GM10847 (cell line): ENCODE data around the gene RAB6B.

Experiments used
- POLR2A ChIP-seq: IDR thresholded peaks from 2 replicates; pipeline ENCODE4 v1.6.1; 2011; ENCODE audit not compliant: insufficient read length; ENCODE audit errors: extremely low read depth

Gene RAB6B

GRCh38 chr3:133921592-133921991 is 25.9 kb upstream of the RAB6B start:
- no peak for TF ChIP-seq POLR2A

DNA sequence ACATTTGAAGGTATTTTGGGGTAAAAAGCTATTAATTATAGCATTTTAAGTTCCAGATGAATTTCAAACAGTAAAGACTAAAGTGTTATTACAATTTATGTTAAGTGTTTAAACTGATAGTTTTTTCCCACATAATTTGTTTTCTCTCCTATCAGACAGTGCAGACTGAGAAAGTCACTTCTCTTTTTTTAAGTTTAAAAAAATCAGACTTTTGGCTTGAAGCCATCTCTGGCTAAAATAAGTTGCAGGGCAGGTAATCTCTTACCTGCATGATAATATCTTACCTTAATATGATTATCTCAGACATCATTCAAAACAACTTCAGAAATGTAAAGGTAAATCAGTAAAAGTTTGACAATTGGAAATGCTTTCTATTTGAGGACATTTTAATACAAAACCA is 21.5 kb upstream of the RAB6B start:
- TF ChIP-seq POLR2A = no peak

GRCh38 chr3:133915685-133916658 is 20.3 kb upstream of the RAB6B start:
- no peak for TF ChIP-seq POLR2A

DNA sequence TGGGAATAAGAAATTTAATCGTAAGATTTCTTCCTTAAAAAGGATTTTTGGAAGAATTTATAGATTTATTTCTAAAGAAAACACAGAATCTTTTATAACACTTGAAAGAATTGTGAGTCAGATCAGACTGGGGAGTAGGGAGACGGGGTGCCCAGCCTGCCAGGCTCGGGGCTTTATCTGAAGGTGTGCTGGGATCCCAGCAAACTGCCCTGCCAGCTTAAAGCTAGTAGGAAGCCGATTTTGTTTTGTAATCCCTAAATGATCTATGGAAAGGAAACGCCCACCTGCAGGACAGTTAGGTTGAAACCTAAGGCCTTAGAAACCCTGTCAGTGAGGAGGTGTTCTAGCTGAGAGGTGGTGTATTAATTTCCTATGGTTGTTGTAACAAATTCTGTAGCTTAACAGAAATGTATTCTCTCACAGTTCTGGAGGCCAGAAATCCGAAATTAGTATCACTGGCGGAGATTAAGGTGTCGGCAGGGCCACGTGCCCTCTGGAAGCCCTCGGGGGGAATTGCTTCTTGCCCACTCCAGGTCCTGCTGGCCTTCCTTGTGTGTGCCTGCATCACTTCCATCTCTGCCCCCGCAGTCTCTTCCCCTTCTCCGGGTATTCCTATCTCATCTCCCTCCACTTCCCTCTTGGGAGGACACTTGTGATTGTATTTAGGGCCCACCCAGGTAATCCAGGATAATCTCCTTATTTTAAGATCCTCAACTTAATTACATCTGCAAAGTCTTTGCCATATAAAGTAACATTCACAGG is 19.3 kb upstream of the RAB6B start:
- TF ChIP-seq POLR2A = no peak

DNA sequence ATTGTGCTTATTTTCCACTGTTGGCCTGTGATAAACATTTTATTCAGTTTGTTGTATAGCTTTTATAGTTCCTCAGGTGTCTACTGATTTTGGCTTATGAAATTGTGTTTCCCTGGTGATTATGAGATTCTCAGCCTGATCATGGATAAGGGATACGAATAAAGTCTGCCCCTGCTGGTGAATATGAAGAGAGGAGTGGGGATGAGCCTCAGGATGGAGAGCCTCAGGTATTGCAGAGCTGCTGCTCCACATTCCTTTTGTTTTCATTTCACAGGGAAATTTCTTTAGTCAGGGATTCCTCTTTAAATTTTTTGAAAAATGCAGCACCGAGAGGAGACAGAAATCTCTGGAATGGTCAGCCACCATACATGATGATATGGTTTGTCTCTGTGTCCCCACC is 14.7 kb upstream of the RAB6B start:
- no peak for TF ChIP-seq POLR2A

DNA sequence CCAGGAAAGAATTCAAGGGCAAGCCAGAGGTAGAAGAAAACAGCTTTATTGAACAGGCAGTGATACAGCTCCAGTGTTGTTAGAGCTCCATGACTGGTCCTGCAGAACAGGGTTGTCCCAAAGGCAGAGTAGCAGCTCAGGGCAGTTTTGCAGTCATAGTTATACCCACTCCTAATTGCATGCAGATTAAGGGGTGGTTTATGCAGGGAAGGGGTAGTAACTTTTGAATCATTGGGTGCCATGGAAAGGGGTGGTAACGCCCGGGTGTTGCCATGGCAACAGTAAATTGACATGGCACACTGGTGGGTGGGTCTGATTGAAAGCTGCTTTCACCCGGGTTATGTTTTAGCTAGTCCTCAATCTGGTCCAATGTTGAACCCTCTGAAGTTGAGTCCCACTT is 9.7 kb upstream of the RAB6B start:
- no peak for TF ChIP-seq POLR2A

DNA sequence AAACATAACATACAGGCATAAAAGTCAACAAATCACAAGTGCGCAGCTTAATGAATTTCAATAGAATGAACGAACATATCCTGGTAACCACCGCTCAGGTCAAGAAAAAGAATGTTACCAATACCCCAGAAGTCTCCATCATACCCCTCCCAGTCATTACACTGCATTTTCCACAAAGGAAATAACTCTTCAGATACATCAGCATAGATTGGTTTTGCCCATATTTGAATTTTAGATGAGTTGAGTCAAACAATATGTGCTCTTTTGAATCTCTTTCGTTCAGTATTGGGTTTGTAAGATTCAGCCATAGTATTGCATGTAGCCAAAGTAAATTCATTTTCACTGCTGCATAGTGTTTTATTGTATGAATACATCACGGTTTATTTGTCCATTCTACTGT is 6.2 kb upstream of the RAB6B start:
- no peak for TF ChIP-seq POLR2A

GRCh38 chr3:133901083-133901482 is 5.4 kb upstream of the RAB6B start:
- TF ChIP-seq POLR2A = no peak

DNA sequence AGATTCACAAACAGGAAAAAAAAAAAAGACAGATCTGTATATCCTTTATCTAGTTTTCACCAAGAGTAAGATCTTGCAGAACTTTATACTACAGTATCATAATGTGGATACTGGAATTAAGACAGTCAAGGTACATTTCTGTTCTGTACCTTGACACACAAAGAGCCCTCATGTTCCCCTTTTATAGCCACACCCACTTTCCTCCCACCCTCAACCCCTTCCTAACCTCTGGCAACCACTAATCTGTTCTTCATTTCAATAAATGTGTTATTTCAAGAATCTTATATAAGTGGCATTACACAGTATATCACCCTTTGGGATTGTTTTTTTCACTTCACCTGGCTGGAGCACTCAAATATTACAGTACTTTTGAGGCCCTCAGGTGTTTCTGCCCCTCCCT is 3.6 kb upstream of the RAB6B start:
- no peak for TF ChIP-seq POLR2A

DNA sequence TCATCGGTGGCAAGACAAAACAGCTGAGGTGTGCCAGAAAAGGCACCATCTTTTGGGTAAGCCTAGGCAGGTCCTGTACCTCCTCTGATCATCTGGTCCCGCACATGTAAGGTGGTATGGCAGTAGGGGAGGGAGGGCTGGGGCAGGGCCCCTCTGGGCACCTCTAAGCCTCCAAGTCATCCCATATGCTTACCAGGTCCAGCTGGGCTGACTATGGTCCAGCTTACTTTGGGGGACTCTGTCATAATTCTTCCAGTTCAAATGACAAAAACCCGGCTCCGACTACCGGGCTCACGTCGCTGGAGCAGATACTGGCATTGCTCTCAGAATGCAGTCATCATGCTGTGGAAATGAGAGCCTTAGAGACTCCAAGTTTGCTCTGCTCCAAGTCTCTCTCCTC is 1.9 kb upstream of the RAB6B start:
- no peak for TF ChIP-seq POLR2A

DNA sequence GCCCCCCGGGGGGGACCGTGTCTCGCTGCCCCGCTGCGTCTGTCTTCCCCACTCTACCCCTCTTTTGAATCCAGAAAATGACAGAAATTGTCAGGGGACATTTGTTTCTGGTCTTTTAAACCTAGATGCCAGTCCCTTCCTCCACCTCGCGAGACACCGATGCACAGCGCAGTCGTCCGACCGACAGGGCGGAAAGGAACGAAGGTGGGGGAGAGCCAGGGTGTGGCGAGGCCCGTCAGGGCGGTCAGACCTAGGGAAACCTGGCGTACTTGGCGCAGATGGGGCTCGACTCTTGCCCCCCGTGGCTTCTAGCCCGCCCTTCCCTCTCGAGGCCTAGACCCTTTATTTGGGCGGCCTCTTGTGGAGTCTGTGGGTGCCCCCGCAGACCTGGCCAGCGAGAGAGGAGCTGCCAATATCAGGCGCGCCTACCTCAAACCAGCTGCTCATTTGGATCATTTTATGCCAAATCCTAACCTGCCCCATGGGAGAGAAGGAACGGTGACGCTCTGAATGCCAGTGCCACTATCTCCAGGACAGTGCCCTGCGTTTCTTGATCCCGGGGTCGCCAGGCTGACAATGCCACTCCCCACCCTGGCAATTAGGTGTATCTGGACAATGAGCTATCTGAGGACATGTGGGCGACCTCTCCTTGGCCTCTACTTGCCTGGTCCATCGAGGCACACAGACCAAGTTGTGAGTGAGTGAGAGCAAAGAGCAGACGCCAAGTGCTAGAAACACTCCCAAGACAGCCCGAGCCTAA is 500 bp upstream of the RAB6B start:
- TF ChIP-seq POLR2A = no peak

DNA sequence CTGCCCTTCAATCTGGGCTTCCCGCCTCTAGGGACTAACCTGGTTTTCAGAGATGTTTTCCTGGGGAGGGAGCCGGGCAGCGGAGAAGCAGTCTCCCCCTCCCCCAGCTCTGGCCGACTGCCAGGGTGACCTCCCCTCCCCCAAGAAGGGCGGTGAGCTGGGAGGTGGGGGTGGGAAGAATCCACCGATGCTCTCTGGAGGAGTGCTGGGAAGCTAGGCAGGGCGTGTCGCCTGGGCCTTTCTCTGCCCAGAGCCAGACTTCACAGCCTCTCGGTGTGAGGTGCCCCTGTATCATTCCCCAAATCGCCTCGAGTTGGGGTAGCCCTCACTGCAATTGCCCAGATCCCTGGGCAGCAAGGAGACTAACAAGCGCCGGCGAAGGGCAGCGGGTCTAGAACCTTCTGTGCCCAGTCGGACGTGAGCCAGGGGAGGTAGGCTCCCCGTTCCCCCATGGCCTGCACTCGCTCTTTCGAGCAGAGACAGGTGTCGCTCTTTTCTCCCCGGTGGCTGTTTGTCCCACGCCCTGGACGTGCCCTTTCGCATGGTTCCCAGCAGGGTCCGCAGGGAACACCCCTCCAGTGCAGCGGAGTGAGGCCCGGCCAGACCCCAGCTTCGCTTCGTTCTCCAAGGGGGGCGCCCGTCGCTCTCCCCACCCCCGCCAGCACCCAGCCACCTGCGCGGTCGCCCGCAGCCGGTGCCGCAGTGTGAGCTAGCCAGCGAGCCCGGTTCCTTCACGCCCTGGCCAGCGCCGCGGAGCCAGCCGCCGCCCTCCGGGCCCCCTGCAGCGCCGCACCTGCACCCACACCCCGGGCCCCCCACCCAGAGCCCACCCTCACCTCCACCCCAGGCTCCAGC is 1.1 kb downstream of the RAB6B start:
- TF ChIP-seq POLR2A = no peak

DNA sequence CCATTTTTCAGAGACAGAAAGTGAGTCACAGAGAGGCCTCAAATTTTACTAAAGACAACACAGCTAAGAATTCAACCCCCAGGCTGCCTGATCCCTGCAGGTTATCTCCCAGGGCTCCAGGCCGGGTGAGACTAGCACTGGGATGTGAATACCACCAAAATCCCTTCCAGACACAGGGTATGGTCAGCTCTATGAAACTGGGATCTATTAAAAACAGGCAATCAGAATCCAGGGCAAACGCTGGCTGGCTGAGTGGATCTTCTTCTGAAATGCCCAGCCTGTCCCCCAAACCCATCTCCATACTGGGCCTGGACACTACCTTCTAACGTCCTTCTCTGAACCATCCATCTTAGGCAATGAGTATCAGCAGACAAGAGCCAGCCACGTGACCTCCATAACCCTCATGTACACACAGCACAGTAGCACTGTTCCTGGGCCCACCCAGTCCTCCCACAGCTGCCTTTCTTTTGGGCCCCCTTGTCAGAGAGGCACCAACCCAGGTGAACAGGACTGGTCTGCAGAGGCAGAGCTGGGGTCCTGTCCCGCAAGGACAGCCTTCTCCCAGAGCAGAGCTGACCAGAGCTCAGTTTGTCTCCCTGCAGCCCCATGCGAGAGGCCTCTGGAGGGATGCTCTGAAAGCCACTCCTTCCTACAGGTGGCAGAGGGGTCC is 1.9 kb downstream of the RAB6B start:
- no peak for TF ChIP-seq POLR2A
